Measurements from ENCODE around the gene GPR152. TPM values are rescaled to one million over a fixed set of nuclear protein-coding genes. Genes with fewer than 3 reads are reported as not detected.
"Not testable (repeated sequence)": the region's sequence is repeated elsewhere in the genome, so short reads cannot be mapped to it uniquely, and the experiment has no call there.

GPR152 gene
- total RNA-seq, 1 experiment from 2014 or later: not detected

- in situ Hi-C loops (cut with HindIII; ENCODE audit: low sequenced_read_pairs): no loop called here
- no peak for DNase-seq (ENCODE audit: low spot score)
Measured at GRCh38 chr11:67431346-67432249, 20.9 kb downstream of the GPR152 start.

GRCh38 chr11:67429722-67430121, 22.8 kb downstream of the GPR152 start:
- in situ Hi-C loops (cut with HindIII; ENCODE audit: low sequenced_read_pairs): no loop called here
- no peak for DNase-seq (ENCODE audit: low spot score)

GRCh38 chr11:67429038-67429668, 23.4 kb downstream of the GPR152 start:
- in situ Hi-C loops (cut with HindIII; ENCODE audit: low sequenced_read_pairs): no loop called here
- no peak for DNase-seq (ENCODE audit: low spot score)

DNA sequence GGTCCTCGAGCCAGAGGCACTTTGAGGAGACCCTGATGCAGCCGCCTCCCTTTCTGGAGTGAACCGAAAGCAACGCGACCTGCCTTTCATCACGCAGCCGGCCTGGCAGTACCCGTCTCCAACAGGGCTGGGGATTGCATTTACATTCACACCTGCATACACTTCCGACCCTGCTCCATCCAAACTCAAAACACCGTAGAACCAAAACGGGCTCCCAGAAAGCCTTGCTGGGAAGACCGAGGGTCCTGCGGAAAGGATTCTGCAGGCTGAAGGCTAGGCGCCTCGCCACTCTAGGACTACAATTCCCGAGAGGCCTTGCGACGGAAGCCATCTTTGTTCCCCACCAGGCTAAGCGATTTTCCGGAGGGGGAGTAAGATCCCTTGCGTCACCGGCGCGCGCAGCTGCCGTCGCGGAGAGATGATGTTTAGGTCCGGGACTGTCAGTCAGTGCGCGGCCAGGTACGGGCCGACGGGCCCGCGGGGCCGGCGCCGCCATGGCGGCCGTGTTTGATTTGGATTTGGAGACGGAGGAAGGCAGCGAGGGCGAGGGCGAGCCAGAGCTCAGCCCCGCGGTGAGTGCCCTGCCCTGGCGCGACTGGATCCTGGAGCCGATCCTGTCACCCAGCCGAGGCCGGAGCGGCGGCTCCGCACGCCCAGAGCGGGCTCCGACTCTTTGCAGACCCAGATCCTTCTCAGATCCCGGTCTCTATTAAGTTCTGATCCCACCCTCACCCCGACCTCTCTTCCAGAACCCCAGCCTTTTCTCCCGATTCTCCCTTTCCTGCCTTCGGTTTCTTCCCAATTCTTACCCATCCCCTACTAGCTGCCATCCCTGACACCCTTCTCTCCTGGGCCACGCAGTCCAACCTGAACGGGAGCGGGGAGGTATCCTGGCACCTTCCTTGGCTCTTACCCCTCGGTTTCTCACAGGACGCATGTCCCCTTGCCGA, 24.2 kb downstream of the GPR152 start, which contains the start of gene RPS6KB2:
Gene RPS6KB2 (plus strand): TSS at position 443 of the 950 bp plus-strand sequence. CDS start 52 bp downstream, at position 495.
- in situ Hi-C loops (cut with HindIII; ENCODE audit: low sequenced_read_pairs): no loop called here
- peak; percentile 98 for DNase-seq (ENCODE audit: low spot score)

GRCh38 chr11:67427364-67427859, 25.1 kb downstream of the GPR152 start:
- in situ Hi-C loops (cut with HindIII; ENCODE audit: low sequenced_read_pairs); DNase-seq (ENCODE audit: low spot score): not testable (repeated sequence)

- in situ Hi-C loops (cut with HindIII; ENCODE audit: low sequenced_read_pairs): no loop called here
- no peak for DNase-seq (ENCODE audit: low spot score)
Measured at GRCh38 chr11:67423891-67424613, 28.5 kb downstream of the GPR152 start.

DNA sequence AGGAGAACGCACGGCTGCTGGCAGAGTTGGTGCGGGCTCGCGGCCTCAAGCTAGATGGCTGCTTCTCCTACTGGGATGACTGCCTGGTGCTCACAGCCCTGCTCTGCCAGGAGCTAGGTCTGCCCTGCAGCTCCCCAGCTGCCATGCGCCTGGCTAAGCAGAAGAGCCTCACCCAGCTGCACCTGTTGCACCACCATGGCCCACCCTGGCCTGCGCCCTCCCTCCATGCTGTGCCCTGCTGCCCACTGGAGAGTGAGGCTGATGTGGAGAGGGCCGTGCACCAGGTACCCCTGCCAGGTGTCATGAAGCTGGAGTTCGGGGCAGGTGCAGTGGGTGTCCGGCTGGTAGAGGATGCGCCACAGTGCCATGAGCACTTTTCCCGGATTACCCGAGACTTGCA, 29.1 kb downstream of the GPR152 start:
- in situ Hi-C loops (cut with HindIII; ENCODE audit: low sequenced_read_pairs): no loop called here
- DNase-seq (ENCODE audit: low spot score): no peak

GRCh38 chr11:67422891-67423290, 29.6 kb downstream of the GPR152 start:
- DNase-seq (ENCODE audit: low spot score): no peak
- in situ Hi-C loops (cut with HindIII; ENCODE audit: low sequenced_read_pairs): no loop called here

DNA sequence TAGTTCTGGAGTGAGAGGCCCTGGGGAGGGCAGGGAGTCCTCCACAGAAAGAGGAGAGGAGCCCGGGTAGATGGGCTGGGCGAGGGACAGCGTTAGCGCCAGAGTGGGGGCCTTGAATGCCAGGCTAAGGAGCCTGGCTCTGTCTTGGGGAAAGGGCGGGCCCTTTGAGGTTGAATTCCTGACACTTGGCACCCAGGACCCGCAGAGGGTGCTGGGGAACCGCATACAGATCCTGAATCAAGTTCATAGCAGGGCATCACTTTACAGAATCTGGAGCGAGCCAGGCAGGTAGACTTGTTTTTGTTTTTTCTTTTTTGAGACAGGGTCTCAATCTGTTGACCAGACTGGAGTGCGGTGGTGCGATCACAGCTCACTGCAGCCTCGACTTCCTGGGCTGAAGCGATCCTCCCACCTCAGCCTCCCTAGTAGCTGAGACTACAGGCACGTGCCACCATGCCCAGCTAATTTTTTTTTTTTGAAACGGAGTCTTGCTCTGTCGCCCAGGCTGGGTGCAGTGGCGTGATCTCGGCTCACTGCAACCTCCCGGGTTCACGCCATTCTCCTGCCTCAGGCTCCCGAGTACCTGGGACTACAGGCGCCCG, 31.0 kb downstream of the GPR152 start:
- DNase-seq (ENCODE audit: low spot score): no peak
- in situ Hi-C loops (cut with HindIII; ENCODE audit: low sequenced_read_pairs): no loop called here

DNA sequence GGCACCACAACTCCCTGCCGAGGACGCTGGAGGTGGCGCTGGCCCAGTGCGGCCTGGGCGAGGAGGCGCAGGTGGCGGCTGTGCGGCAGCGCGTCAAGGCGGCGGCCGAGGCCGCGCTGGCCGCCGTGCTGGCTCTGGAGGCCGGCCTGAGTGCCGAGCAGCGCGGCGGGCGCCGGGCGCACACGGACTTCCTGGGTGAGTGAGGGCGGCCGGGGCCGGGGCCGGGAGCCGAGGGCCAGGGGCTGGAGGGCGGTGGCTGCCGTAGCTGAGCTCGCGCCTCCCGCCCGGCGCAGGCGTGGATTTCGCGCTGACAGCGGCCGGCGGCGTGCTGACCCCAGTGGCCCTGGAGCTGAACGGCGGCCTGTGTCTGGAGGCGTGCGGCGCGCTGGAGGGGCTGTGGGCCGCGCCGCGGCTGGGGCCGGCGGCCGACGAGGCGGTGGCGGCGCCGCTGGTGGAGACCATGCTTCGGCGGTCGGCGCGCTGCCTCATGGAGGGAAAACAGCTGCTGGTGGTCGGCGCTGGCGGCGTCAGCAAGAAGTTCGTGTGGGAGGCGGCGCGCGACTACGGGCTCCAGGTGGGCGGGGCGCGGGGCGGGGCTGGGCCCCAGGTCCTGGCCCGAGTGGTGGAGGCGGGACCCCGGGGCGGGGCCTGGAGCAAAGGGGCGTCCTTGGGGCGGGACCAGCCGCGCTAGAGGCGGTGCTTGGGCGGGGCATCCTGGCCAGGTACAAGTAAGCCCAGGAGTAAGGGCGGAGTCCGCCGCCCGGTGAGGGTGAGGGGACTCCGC, 31.7 kb downstream of the GPR152 start:
- DNase-seq (ENCODE audit: low spot score): peak; percentile 96
- in situ Hi-C loops (cut with HindIII; ENCODE audit: low sequenced_read_pairs): no loop called here

DNA sequence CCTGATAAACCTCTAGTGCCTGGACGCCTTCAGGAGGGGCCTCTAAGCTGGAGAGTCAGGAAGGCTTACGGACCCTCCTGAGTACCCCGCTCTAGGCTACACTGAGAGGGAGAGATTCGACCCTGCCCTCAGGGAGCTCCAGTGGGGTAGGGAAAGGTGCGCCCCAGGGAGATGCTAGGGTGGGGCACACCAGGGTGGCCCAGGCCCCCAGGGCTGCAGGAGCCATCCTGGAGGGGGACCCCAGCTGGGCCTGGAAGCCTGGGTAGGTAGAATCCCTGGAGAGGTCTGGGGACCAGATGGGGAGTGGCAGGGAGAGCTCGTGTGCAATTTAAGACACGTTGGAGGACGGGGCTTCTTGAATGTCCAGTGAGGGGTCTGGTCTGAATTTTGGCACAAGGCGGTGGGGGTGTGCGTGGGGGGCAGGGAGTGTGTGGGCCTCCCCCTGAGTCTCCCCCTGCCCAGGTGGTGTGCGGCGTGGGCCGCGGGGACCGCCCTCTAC, 32.3 kb downstream of the GPR152 start:
- in situ Hi-C loops (cut with HindIII; ENCODE audit: low sequenced_read_pairs): no loop called here
- no peak for DNase-seq (ENCODE audit: low spot score)

- no peak for DNase-seq (ENCODE audit: low spot score)
- in situ Hi-C loops (cut with HindIII; ENCODE audit: low sequenced_read_pairs): no loop called here
Measured at GRCh38 chr11:67419325-67420049, 33.0 kb downstream of the GPR152 start.

DNA sequence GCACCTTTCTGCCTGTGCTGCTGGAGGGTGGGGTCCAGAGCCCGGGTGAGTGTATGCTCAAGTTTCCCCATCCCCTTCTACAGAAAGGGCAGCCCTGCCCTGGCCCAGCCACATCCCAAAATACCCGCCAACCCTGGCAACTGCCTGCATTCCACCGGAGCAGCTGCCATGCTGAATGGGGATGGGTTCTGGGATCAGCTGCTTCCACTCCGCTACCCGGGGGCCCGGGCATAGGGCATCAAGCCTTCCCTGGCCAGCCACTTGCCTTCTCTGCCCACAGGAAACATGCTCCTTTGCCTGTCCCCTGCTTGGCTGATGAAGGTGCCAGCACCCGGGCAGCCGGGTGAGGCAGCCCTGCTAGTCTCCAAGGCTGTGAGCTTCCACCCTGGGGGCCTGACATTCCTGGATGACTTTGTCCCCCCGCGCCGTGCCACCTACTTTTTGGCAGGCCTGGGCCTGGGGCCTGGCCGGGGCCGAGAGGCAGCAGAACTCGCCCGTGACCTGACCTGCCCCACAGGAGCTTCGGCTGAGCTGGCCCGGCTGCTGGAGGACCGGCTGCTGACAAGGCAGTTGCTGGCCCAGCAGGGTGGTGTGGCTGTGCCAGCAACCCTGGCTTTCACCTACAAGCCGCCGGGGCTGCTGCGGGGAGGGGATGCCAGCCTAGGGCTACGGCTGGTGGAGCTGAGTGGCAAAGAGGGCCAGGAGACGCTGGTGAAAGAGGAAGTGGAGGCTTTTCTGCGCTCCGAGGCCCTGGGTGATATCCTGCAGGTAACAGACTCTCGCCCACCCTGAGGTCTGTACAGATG, 33.9 kb downstream of the GPR152 start:
- in situ Hi-C loops (cut with HindIII; ENCODE audit: low sequenced_read_pairs): no loop called here

GRCh38 chr11:67417425-67417824, 35.1 kb downstream of the GPR152 start:
- in situ Hi-C loops (cut with HindIII; ENCODE audit: low sequenced_read_pairs): no loop called here
- no peak for DNase-seq (ENCODE audit: low spot score)

More for the DNA sequence above, 33.9 kb downstream of the GPR152 start:
- DNase-seq (ENCODE audit: low spot score): peak; percentile 83

- DNase-seq (ENCODE audit: low spot score): no peak
- in situ Hi-C loops (cut with HindIII; ENCODE audit: low sequenced_read_pairs): no loop called here
Measured at GRCh38 chr11:67416416-67417335, 35.9 kb downstream of the GPR152 start.

All from G401 (cell line).